ENCODE results near the gene CSTPP1. TPM values are rescaled to one million over a fixed set of nuclear protein-coding genes. Genes with fewer than 3 reads are reported as not detected.

Gene CSTPP1
- total RNA-seq, 1 donor from 2014 or later: 36.9 TPM

DNA sequence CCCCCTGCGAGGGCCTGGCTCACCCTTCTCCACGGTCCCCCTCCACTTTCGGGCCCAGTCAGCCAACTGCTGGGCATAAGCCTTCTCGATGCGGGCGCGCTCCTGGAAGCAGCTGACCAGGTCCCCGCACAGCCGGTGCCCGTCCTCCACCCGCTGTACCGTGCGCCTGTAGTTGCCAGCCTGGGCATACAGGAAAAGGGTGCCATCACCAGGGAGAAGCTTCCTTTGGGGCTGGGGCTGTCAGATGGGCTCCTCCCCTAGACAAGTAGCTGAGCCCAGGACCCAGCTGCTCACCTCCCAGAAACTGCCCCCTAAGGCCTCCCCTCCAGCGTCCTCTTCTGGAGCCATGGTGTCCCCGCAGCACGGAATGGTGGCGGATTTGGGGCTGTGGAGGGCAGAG is 245.8 kb downstream of the CSTPP1 start:
- Mint-ChIP-seq H3K36me3 (ENCODE audit: unreplicated experiment) (peaks cover 11% of the 10 kb centered on the region), H3K27me3 (ENCODE audit: unreplicated experiment) (no peaks in the 10 kb centered on the region), H3K4me1 (ENCODE audit: unreplicated experiment) (peaks cover 35% of the 10 kb centered on the region), H3K4me3 (ENCODE audit: unreplicated experiment) (no peak overlapping the region), H3K27ac (ENCODE audit: unreplicated experiment) (no peak overlapping the region), H3K9me3 (ENCODE audit: unreplicated experiment) (no peaks in the 10 kb centered on the region)
- no peak for DNase-seq (ENCODE audit: extremely low spot score, unreplicated experiment)
- TF ChIP-seq, protein P1, sequence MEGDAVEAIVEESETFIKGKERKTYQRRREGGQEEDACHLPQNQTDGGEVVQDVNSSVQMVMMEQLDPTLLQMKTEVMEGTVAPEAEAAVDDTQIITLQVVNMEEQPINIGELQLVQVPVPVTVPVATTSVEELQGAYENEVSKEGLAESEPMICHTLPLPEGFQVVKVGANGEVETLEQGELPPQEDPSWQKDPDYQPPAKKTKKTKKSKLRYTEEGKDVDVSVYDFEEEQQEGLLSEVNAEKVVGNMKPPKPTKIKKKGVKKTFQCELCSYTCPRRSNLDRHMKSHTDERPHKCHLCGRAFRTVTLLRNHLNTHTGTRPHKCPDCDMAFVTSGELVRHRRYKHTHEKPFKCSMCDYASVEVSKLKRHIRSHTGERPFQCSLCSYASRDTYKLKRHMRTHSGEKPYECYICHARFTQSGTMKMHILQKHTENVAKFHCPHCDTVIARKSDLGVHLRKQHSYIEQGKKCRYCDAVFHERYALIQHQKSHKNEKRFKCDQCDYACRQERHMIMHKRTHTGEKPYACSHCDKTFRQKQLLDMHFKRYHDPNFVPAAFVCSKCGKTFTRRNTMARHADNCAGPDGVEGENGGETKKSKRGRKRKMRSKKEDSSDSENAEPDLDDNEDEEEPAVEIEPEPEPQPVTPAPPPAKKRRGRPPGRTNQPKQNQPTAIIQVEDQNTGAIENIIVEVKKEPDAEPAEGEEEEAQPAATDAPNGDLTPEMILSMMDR (IDR thresholded peaks at IDR 0.05): no peak

DNA sequence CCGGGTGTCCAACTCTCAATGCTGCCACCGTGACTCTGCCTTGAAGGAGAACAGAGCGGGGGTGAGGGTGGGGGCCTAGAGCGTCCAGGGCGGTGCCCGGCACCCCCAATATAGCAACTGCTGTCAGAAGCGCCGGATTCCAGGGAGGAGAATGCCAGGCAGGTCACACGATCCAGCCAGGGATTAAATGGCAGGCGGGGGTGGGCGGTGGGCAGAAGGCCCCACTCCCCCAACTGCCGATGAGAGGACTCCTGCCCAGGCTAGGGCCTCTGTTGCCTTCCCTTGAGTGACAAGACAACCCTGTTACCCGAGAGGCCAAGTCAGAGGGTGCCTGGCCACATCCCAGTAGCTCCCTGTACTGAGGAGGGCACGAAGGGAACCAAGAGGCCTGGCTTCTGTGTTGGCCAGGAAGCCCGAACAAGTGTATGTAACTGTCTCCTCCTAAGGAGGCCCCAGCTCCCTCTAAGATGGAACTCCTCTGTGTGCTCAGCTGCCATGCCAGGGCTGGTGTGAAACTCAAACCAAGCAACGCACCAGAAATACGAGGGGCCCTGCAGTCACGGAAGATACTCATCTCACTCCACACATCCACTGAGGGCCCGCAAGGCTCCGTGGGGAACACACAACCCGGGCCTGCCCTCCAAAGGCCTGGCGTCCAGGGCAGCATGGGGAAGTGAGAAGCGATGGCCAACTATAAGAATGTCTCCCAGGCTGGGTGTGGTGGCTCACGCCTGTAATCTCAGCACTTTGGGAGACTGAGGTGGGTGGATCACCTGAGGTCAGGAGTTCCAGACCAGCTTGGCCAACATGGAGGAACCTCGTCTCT is 246.7 kb downstream of the CSTPP1 start:
- Mint-ChIP-seq H3K27me3 (ENCODE audit: unreplicated experiment) (no peaks in the 10 kb centered on the region), H3K9me3 (ENCODE audit: unreplicated experiment) (no peaks in the 10 kb centered on the region), H3K4me1 (ENCODE audit: unreplicated experiment) (peaks cover 37% of the 10 kb centered on the region), H3K4me3 (ENCODE audit: unreplicated experiment) (no peak overlapping the region), H3K27ac (ENCODE audit: unreplicated experiment) (peak overlapping the region; percentile 65), H3K36me3 (ENCODE audit: unreplicated experiment) (peaks cover 11% of the 10 kb centered on the region)
- TF ChIP-seq, protein P1 (IDR thresholded peaks at IDR 0.05): no peak
- DNase-seq (ENCODE audit: extremely low spot score, unreplicated experiment): no peak

DNA sequence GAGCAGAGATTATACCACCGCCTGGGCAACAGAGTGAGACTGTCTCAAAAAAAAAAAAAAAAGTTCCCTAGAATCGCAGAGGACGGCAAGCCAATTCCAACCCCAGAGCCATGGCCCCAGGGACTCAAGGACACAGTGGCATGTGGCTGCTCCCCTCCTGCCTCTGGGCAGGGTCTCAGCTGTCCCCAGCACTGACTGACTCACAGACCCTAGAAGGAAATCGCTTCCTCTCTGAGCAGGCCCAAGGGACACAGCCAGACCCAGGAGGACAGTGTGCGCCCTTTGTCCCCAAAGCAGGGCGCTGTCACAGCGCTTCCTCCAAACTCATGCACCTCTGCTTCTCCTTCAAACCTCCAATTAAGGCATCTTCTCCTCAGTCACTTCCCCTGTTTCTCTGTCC is 247.4 kb downstream of the CSTPP1 start:
- TF ChIP-seq, protein P1 (IDR thresholded peaks at IDR 0.05): no peak
- Mint-ChIP-seq H3K27me3 (ENCODE audit: unreplicated experiment) (no peaks in the 10 kb centered on the region), H3K36me3 (ENCODE audit: unreplicated experiment) (peaks cover 11% of the 10 kb centered on the region), H3K4me1 (ENCODE audit: unreplicated experiment) (peaks cover 44% of the 10 kb centered on the region), H3K9me3 (ENCODE audit: unreplicated experiment) (no peaks in the 10 kb centered on the region), H3K27ac (ENCODE audit: unreplicated experiment) (peak overlapping the region; percentile 91), H3K4me3 (ENCODE audit: unreplicated experiment) (peak overlapping the region; percentile 86)
- DNase-seq (ENCODE audit: extremely low spot score, unreplicated experiment): no peak

DNA sequence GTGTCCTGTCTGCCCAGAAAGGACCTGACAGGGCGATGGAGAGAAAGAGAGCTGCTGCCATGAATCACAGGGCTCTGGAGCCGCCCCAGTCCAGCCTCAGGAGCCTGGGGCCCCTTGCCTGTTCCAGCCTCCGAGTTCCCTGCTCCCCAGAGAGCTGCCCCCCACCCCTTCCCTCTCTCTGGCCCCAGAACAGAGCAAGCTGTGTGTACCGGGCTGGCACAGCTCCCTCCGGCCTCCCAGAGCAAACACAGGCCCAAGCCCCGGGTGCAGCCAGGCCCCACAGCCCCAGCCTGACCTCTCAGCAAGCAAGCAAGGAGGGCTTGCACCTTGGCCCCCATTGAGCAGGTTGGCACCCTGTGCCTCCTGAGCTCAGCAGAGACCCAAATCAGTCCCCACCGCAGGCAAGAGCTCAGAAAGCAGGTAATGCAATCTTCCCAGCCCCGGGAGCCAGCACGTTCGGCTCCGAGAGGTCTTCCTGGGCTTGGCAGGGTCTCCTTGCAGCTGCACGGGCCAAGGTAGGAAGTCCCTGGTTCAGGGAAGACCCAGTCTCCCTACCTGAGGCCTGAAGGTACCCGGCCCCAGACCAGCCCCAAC is 248.2 kb downstream of the CSTPP1 start:
- TF ChIP-seq, protein P1 (IDR thresholded peaks at IDR 0.05): no peak
- Mint-ChIP-seq H3K27me3 (ENCODE audit: unreplicated experiment) (no peaks in the 10 kb centered on the region), H3K36me3 (ENCODE audit: unreplicated experiment) (peaks cover 7% of the 10 kb centered on the region), H3K9me3 (ENCODE audit: unreplicated experiment) (no peaks in the 10 kb centered on the region), H3K4me3 (ENCODE audit: unreplicated experiment) (peak overlapping the region; percentile 86), H3K4me1 (ENCODE audit: unreplicated experiment) (peaks cover 49% of the 10 kb centered on the region), H3K27ac (ENCODE audit: unreplicated experiment) (peak overlapping the region; percentile 91)
- DNase-seq (ENCODE audit: extremely low spot score, unreplicated experiment): no peak
